Stimulated activated CD4-positive, alpha-beta T cell treated with anti-CD3 and anti-CD28 coated beads, Interleukin-1b, Interleukin-23, amount 100 ng/mL, for 24 hours (primary cell): ENCODE data around the gene ATP5F1D.

Experiments
- DNase-seq, 4 experiments: peaks; one replicate each; pipeline ENCODE4 v3.0.0-alpha.2; 2020; ENCODE audit warnings: low read depth in 4 of 4, low spot score in 1 of 4

The ATP5F1D gene

GRCh38 chr19:1291761-1292418, 50.3 kb downstream of the ATP5F1D start:
- DNase-seq: no peak

GRCh38 chr19:1292419-1293151, 51.0 kb downstream of the ATP5F1D start:
- no peak for DNase-seq

- no peak for DNase-seq
Measured at GRCh38 chr19:1293782-1294604, 52.4 kb downstream of the ATP5F1D start.
